Measurements from ENCODE around the gene DCTN5.

DCTN5 gene

DNA sequence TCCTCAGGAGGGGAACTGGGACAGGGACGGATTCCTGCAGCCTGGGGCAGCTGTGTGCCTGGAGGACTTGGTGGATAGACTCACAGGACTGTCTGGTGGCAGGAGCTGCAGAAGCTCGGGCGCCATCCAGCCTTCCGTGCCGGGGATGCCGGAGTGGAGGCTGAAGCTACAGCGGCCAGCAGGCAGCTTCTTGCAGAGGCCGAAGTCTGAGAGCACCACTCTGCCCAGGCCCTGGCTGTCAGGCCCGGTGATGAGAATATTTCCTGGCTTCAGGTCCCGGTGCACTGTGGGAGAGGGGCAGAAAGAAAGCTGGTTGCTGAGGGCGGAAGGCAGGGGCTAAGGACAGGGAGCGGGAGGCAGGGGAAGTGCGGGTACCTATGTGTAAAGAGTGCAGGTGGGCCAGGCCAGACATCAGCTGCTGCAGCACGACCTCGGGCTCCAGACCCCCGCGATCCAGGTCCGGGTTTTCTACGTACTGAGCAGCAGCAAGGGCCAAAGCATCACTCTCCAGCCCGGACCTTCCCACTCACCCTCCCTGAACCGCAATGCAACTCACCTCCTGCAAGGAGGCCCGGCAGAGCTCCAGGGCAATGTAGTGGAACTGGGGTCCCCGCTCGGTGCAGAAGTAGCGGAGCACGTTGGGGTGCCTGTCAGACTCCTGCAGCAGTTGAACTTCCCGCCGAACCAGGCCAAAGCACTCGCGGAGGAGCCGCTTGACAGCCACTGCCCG, 53.5 kb downstream of the DCTN5 start:
- TF ChIP-seq GATA1 (IDR thresholded peaks at IDR 0.05; ENCODE audit: low read depth, low read length) (no peak), POLR2A (IDR thresholded peaks at IDR 0.05; ENCODE audit: low read length) (no peak)
- DNase-seq: peak in 1 of 2 experiments; percentile 15

DNA sequence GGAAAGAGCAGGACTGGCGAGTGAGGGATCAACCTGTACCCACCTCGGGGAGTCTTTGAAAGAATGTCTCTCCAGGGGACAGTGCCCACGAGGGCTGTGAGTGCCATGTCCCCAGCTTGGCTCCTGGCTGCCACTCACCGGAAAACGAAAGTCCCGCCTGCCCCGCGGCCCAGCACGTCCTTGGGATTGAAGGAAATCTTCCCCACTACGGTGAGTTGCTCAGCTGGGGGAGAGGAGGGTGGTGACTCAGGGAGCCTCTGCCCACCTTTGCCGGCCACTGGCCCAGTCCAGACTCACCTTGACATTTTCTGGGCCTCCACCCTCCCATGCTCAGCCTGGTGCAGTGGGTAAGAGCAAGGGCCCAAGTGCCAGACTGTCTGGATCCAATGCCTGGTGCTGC, 54.5 kb downstream of the DCTN5 start:
- TF ChIP-seq GATA1 (IDR thresholded peaks at IDR 0.05; ENCODE audit: low read depth, low read length) (no peak), POLR2A (IDR thresholded peaks at IDR 0.05; ENCODE audit: low read length) (no peak)
- no peak for DNase-seq

DNA sequence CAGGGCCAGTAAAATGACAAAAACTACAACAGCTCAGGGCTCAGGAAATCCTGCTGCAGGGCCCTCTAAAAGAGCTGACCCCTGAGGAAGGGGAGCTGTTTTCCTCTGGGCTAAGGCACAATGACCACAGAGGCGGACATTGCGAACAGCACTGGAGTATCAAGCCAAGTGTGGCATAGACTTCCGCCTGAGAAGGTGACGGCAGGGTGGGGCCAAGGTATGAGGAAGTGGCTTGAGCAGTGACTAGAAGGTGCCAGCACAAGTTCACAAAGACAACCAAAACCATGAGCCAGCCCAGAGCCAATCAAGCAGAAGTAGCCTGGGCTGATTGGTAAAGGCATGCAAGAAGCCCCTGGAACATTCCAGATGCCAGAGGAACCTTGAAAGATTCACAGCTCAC, 57.8 kb downstream of the DCTN5 start:
- TF ChIP-seq GATA1 (IDR thresholded peaks at IDR 0.05; ENCODE audit: low read depth, low read length) (no peak), POLR2A (IDR thresholded peaks at IDR 0.05; ENCODE audit: low read length) (no peak)
- DNase-seq: no peak

DNA sequence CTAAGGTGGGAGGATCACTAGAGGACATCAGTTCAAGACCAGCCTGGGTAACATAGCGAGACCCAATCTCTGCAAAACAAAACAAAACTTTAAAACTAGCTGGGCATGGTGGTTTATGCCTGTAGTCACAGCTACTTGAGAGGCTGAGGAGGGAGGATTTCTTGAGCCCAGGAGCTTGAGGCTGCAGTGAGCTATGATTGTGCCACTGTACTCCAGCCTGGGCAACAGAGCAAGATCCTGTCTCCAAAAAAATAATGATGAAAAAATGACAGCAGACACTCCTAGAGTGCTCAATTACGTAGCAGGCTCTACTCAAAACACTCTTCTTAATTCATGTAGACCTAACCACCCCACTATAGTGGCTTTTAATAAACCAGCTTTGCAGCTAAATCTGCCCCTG, 58.8 kb downstream of the DCTN5 start:
- no peak for DNase-seq
- TF ChIP-seq GATA1 (IDR thresholded peaks at IDR 0.05; ENCODE audit: low read depth, low read length) (no peak), POLR2A (IDR thresholded peaks at IDR 0.05; ENCODE audit: low read length) (no peak)

DNA sequence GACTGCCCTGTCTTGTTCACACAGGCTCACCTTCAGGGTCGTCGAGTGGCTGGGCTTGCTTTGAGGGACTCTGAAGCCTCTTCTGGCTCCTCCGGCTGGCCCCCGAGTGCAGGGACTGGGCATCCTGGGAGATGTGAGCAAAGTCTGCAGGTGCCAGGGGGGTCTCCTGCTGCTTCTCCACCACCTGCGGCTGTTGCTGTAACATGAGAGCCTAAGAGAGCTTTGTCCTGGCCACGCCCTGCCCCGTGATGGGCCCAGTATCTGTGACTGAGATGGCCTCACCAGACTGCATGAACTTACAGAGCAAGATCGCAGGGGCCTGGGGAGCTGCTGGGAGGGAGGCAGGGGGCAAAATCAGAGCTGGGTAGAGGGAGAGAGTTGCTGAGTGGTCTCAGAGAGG, 59.2 kb downstream of the DCTN5 start:
- TF ChIP-seq GATA1 (IDR thresholded peaks at IDR 0.05; ENCODE audit: low read depth, low read length): no peak
- no peak for TF ChIP-seq POLR2A (IDR thresholded peaks at IDR 0.05; ENCODE audit: low read length)
- no peak for DNase-seq

DNA sequence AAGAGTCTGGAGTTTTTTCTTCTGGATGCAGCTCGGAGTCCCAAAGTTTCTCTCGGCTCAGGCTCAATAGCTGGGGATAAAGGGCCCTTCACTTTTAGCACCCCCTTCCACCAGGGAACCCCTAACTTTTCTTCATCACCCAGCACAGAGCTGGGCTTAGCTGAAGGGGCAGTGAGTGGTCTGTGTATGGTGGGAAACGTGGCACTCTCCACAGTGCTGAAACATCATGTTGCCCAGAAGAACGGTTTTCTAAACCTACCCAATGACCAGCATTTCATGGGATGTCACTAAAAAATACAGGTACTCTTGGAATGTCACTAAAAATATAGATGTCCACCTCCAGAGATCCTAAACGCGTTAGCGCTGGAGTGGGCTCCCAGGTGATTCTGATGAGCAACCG, 59.8 kb downstream of the DCTN5 start:
- TF ChIP-seq GATA1 (IDR thresholded peaks at IDR 0.05; ENCODE audit: low read depth, low read length): no peak
- no peak for TF ChIP-seq POLR2A (IDR thresholded peaks at IDR 0.05; ENCODE audit: low read length)
- no peak for DNase-seq

DNA sequence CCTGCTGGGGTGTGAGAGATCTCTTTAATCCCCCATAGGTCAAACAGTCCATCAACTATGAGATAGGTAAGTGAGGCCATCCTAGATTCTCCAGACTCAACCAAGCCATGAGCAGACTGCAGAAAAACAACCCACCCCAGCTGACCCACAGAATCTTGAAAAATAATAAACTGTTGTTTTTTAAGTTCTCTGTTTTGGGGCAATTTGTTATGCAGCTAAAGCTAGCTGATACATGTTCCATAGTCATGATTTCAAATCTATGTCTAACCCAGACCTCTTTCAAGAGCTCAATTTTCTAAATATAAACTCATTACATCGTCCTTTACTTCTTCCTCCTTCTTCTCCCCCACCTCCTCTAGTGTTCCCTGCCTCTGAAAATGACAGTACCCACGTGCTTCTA, 61.7 kb downstream of the DCTN5 start:
- TF ChIP-seq GATA1 (IDR thresholded peaks at IDR 0.05; ENCODE audit: low read depth, low read length) (no peak), POLR2A (IDR thresholded peaks at IDR 0.05; ENCODE audit: low read length) (no peak)
- DNase-seq: no peak

DNA sequence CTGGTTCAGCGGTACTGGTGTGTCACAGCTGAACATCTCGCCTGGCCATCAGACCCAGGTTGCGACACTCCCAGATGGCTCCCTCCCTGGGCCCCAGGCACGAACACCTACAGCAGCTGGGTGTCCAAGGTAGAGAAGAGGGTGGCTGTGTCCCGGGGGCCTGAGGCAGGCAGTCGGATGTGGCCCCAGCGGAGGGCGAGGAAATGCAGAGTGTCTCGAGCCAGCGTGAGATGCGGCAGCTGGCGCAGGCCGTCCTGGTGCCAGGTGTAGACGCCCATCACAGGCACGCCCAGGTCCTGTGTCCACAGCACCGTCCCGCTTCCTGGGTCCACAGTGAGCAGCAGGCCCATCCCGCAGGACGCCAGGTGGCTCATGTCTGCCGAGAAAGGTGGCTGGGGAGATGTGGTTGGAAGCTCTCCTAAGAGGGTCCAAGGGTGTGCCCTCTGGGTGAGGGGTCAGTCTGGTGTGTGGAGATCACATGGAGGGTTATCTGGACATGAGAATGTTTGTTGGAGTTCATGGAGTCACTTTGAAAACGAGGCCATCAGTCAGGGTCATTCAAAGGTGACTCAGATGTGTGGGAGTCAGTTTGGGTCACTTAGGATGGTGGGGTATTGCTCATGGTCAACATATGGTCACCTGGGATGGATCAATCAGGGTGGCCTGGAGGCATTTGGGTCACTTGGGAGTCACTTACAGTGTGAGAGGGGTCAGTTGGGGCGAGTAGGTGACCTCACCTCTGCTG, 63.7 kb downstream of the DCTN5 start:
- no peak for DNase-seq

DNA sequence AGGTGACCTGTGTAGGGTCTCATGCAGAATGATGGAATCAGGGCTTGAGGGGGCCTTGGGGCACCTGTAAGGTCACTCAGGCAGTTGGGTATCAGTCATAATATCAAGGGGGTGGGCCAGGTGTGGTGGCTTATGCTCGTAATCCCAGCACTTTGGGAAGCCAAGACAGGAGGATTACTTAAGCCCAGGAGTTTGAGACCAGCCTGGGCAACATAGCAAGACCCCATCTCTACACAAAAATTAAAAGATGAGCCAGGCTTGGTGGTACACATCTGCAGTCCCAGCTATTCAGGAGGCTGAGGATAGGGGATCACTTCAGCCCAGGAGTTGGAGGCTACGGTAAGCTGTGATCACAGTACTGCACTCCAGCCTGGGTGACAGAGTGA, 64.2 kb downstream of the DCTN5 start:
- TF ChIP-seq POLR2A (IDR thresholded peaks at IDR 0.05; ENCODE audit: low read length) (no peak), GATA1 (IDR thresholded peaks at IDR 0.05; ENCODE audit: low read depth, low read length) (no peak)
- no peak for DNase-seq

More for the DNA sequence above, 63.7 kb downstream of the DCTN5 start:
- TF ChIP-seq GATA1 (IDR thresholded peaks at IDR 0.05; ENCODE audit: low read depth, low read length) (no peak), POLR2A (IDR thresholded peaks at IDR 0.05; ENCODE audit: low read length) (no peak)

DNA sequence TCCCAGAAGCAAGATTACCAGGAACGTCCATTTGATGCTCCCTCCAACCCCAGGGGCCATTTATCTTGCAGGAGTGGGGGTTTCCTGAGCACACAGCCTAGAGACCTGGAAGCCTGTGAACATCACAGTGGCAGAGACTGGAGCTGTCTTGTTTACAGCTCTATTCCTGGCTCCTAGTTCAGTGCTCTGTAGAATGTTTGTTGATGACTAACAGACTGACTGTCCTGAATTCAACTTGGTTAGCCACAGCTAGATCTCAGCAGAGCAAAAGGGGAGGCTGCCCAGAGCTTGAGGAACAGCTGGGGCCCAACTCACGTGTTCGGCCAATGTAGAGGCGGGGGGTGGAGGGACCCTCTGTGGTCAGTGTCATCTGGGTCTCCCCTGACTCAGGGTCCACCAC, 65.2 kb downstream of the DCTN5 start:
- no peak for DNase-seq
- TF ChIP-seq POLR2A (IDR thresholded peaks at IDR 0.05; ENCODE audit: low read length) (no peak), GATA1 (IDR thresholded peaks at IDR 0.05; ENCODE audit: low read depth, low read length) (no peak)

DNA sequence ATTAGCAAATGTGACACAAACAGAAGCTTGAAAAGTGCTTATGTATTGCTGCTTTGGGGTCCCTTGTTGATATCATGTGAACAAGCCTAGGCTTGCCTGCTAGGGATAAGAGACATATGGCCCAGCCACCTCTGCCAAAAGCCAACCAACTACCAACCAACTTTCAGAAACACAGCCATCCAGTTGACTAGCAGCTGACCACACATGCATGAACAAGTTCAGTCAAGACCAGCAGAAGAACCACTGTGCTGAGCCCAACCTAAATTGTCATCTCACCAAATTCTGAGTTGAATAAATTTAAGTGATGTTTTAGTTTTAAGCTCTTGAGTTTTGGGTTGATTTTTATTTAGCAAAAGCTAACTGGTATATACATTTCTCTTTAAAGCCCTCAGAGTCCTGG, 68.3 kb downstream of the DCTN5 start:
- DNase-seq: no peak
- TF ChIP-seq GATA1 (IDR thresholded peaks at IDR 0.05; ENCODE audit: low read depth, low read length): no peak
- TF ChIP-seq POLR2A (IDR thresholded peaks at IDR 0.05; ENCODE audit: low read length): no peak

DNA sequence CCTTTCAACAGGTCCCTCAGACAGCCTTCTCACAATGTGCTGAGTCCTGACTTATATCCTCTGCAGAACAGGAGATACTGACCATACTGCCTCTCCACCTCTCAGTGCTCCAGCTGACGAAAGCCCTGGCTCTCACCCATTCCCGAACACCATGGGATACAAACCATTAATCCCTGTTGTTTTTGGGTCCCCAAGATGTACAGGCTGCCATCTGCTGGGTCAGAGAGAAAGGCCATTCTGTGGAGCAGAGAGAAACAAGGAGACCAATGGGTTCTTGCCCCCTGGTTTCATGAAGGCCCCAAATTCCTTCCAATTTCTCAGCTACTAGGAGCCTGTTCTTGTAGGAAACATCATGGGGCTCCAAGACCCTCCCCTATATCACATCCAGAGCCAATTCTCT, 68.7 kb downstream of the DCTN5 start:
- DNase-seq: no peak
- TF ChIP-seq POLR2A (IDR thresholded peaks at IDR 0.05; ENCODE audit: low read length) (no peak), GATA1 (IDR thresholded peaks at IDR 0.05; ENCODE audit: low read depth, low read length) (no peak)

DNA sequence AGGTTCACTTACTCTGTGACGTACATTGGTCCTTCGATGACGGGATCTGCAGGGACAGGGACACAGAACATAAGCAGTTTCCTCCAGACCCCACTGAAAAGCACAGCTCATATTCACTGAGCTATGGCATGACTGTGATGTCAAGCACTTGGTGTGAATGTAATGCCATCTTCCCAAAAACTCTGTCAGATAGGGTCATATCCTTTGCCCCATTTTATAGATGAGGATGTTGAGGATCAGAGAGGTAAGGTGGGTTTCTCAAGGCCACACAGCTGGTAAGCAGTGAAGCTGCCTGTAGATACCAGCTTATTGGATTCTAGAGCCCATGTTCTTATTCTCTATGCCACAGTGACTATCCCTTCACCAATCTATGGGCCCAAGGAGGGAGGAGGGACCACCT, 69.2 kb downstream of the DCTN5 start:
- TF ChIP-seq POLR2A (IDR thresholded peaks at IDR 0.05; ENCODE audit: low read length) (no peak), GATA1 (IDR thresholded peaks at IDR 0.05; ENCODE audit: low read depth, low read length) (no peak)
- no peak for DNase-seq

DNA sequence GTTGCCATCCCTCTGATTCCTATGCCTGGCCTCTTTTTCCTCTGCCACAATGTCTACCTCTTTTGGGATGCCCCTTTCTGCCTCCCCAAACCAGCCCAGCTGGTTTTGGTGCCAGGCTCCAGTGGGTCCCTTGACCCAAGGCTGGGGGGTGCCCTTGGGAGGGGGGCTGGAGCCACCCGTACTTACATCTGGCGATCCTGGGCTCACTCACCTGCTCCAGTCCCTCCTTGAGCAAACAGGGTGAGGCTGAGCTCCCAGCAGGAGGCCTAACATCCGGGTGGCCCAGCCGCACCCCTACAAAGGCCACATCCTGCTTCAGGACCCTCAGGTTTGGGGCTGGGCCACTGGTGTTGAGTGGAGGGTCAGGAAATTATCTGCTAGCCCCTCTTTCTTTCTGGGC, 70.5 kb downstream of the DCTN5 start:
- no peak for DNase-seq
- TF ChIP-seq POLR2A (IDR thresholded peaks at IDR 0.05; ENCODE audit: low read length) (no peak), GATA1 (IDR thresholded peaks at IDR 0.05; ENCODE audit: low read depth, low read length) (no peak)

DNA sequence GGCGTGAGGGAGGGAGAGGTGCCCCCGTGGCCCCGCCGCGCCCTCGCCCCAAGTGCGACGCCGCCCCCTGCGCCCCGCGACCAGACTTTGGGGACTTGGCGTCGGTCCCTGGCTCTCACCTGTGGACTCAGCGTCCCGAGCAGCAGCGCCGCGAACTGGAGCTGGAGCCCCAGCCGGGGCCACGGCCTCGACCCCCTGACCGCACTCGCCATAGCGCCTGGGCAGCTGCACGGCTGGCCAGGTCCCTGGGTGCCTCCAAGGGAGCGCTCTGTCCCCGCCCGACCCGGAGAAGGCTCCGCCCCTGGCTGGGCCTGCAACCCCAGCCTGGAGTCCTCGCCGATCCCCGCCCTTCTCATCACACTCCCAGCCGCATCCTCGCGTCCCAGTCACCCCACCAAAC, 71.7 kb downstream of the DCTN5 start, which contains the start of gene ERN2:
ERN2 (minus strand) TSS at position 247 of the 400 bp plus-strand sequence; CDS start at position 212, 35 bp downstream.
- DNase-seq: no peak
- TF ChIP-seq GATA1 (IDR thresholded peaks at IDR 0.05; ENCODE audit: low read depth, low read length) (no peak), POLR2A (IDR thresholded peaks at IDR 0.05; ENCODE audit: low read length) (no peak)
